Measurements from ENCODE around the gene MICU1. TPM values are rescaled to one million over a fixed set of nuclear protein-coding genes. Genes with fewer than 3 reads are reported as not detected.

The MICU1 gene
- total RNA-seq, 1 experiment from 2014 or later = 70.5 TPM

- ChIA-PET CTCF (interaction anchor here (1.2 kb wide), 1 partner anchor 209 kb away, joined by 3 read pairs; no protein-coding TSS in a partner anchor), POLR2A (ENCODE audit: unreplicated experiment) (interaction anchor here (0.5 to 1.3 kb wide), 4 partner anchors 68 to 622 kb away, joined by 3 to 10 read pairs (median 4); partner anchors contain the start of gene DNAJC9)
- TF ChIP-seq CTCF (conservative IDR thresholded peaks at IDR 0.05) (no peak), EZH2 (IDR thresholded peaks at IDR 0.05; ENCODE audit: low read depth) (no peak)
- Histone ChIP-seq H3K4me3 (peak overlapping the region; percentile 80), H3K4me1 (replicated peaks; ENCODE audit: insufficient read depth) (peaks cover 18% of the 10 kb centered on the region), H3K27ac (peak overlapping the region; percentile 16), H2AFZ (peak overlapping the region; percentile 96), H3K36me3 (ENCODE audit: low read depth) (no peaks in the 10 kb centered on the region), H3K9me3 (ENCODE audit: insufficient read depth, low read depth) (no peaks in the 10 kb centered on the region), H4K20me1 (ENCODE audit: insufficient read depth) (no peaks in the 10 kb centered on the region), H3K9me2 (ENCODE audit: insufficient read depth) (no peaks in the 10 kb centered on the region), H3F3A (ENCODE audit: insufficient read depth, low read depth) (peaks cover 9% of the 10 kb centered on the region; the same call in 1 of the 2 replicates), H3K4me2 (peak overlapping the region; percentile 85), H3K79me2 (ENCODE audit: low read depth) (peaks cover 40% of the 10 kb centered on the region), H3K27me3 (ENCODE audit: insufficient read depth, low read depth) (no peaks in the 10 kb centered on the region)
- no peak for DNase-seq
- intact Hi-C loops (cut with micrococcal nuclease; ENCODE audit: unreplicated experiment) = loop anchor here (2.0 kb wide), 2 partner anchors 68 to 210 kb away; partner anchors contain the start of gene MCU
- no TSS peak for BruUV-seq (replicated peaks)
Observed at GRCh38 chr10:72625276-72625607, 637 bp downstream of the MICU1 start.

- Histone ChIP-seq H3K36me3 (ENCODE audit: low read depth) (no peaks in the 10 kb centered on the region), H3K27ac (no peak overlapping the region), H3K9me2 (ENCODE audit: insufficient read depth) (no peaks in the 10 kb centered on the region), H4K20me1 (ENCODE audit: insufficient read depth) (no peaks in the 10 kb centered on the region), H3K27me3 (ENCODE audit: insufficient read depth, low read depth) (no peaks in the 10 kb centered on the region), H3K79me2 (ENCODE audit: low read depth) (peaks cover 46% of the 10 kb centered on the region), H3K4me3 (no peak overlapping the region), H3K4me1 (replicated peaks; ENCODE audit: insufficient read depth) (peaks cover 18% of the 10 kb centered on the region), H3K4me2 (no peak overlapping the region), H3K9me3 (ENCODE audit: insufficient read depth, low read depth) (no peaks in the 10 kb centered on the region), H3F3A (ENCODE audit: insufficient read depth, low read depth) (peaks cover 9% of the 10 kb centered on the region; the same call in 1 of the 2 replicates), H2AFZ (no peak overlapping the region)
- BruUV-seq (replicated peaks) = no TSS peak
- no peak for TF ChIP-seq CTCF (conservative IDR thresholded peaks at IDR 0.05)
- no peak for TF ChIP-seq EZH2 (IDR thresholded peaks at IDR 0.05; ENCODE audit: low read depth)
- intact Hi-C loops (cut with micrococcal nuclease; ENCODE audit: unreplicated experiment) = no loop called here
- CTCF ChIA-PET = no interaction called here
- DNase-seq = no peak
- POLR2A ChIA-PET (ENCODE audit: unreplicated experiment) = no interaction called here
Observed at GRCh38 chr10:72622271-72622670, 3.6 kb downstream of the MICU1 start.

GRCh38 chr10:72616716-72617115, 9.2 kb downstream of the MICU1 start:
- TF ChIP-seq CTCF (conservative IDR thresholded peaks at IDR 0.05) (no peak), EZH2 (IDR thresholded peaks at IDR 0.05; ENCODE audit: low read depth) (no peak)
- Histone ChIP-seq H2AFZ (no peak overlapping the region), H3K36me3 (ENCODE audit: low read depth) (no peaks in the 10 kb centered on the region), H3K4me1 (replicated peaks; ENCODE audit: insufficient read depth) (no peaks in the 10 kb centered on the region), H3K9me3 (ENCODE audit: insufficient read depth, low read depth) (no peaks in the 10 kb centered on the region), H3K9me2 (ENCODE audit: insufficient read depth) (no peaks in the 10 kb centered on the region), H3K4me2 (no peak overlapping the region), H4K20me1 (ENCODE audit: insufficient read depth) (no peaks in the 10 kb centered on the region), H3F3A (ENCODE audit: insufficient read depth, low read depth) (no peaks in the 10 kb centered on the region), H3K79me2 (ENCODE audit: low read depth) (peaks cover 20% of the 10 kb centered on the region; the same call in 1 of the 2 replicates), H3K27me3 (ENCODE audit: insufficient read depth, low read depth) (no peaks in the 10 kb centered on the region), H3K4me3 (no peak overlapping the region), H3K27ac (no peak overlapping the region)
- CTCF ChIA-PET = no interaction called here
- POLR2A ChIA-PET (ENCODE audit: unreplicated experiment) = no interaction called here
- DNase-seq = no peak
- intact Hi-C loops (cut with micrococcal nuclease; ENCODE audit: unreplicated experiment) = no loop called here
- BruUV-seq (replicated peaks) = no TSS peak

All from PC-9 (cell line).